H4 (cell line): ENCODE data around the gene PRMT3. TPM values are rescaled to one million over a fixed set of nuclear protein-coding genes. Genes with fewer than 3 reads are reported as not detected.
A peak's percentile ranks its signal among the peaks of the same experiment; 100 is the strongest.
"Not testable (repeated sequence)": the region's sequence is repeated elsewhere in the genome, so short reads cannot be mapped to it uniquely, and the experiment has no call there.

ENCODE experiments used
- DNase-seq: peaks from one replicate; pipeline ENCODE4 v3.0.0-alpha.2; 2015; ENCODE audit warnings: low spot score
- total RNA-seq: library from RNA; depleted of rRNA; stranded (reverse); fragments of >200 nt; shearing (Covaris generic); gene quantifications from 2 replicates; pipeline ENCODE4 v1.2.3, GENCODE V29; 2014; rRNA removed

The PRMT3 gene
- total RNA-seq, result 33.7 and 42.4 TPM in 2 replicates

DNA sequence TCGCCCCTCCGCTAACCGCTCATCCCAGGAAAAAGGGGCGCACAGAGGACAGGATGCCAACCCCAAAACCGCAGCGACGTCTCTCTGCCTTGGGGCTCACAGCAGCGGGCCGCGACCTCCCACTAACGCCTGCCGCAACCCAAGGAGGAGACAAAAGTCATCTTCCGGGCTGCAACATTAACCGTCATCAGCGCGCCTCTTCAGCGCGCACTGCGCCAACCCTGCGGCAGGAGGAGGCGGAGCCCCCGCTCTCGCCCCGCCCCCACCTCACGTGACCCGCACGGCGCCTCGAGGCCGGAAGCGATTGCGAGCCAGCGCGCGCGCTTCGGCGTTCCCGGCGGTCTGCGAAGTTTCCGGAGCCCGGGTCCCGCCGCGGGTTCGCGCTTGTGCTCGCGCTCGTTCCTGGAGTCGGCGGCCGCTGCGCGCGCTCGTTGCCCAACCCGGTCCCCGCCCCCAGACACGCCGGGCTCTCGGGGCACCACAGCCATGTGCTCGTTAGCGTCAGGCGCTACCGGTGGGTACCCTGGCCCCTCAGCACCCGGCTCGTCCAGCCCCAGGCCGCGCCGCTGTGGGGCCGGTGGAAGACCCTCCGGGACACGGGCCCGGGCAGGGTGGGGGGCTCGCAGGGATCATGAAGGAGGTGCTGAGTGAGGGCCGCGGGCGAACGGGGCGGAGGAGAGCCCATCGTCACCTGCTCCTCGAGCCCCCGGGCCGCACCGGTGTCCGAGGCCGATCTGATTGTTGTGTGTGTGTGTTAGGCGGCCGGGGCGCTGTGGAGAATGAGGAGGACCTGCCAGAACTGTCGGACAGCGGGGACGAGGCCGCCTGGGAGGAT lies at the start of gene PRMT3:
Gene PRMT3 (plus strand): TSS at position 456 of the 835 bp plus-strand sequence. CDS start 31 bp downstream, at position 487.
- DNase-seq, result peak; percentile 93

DNA sequence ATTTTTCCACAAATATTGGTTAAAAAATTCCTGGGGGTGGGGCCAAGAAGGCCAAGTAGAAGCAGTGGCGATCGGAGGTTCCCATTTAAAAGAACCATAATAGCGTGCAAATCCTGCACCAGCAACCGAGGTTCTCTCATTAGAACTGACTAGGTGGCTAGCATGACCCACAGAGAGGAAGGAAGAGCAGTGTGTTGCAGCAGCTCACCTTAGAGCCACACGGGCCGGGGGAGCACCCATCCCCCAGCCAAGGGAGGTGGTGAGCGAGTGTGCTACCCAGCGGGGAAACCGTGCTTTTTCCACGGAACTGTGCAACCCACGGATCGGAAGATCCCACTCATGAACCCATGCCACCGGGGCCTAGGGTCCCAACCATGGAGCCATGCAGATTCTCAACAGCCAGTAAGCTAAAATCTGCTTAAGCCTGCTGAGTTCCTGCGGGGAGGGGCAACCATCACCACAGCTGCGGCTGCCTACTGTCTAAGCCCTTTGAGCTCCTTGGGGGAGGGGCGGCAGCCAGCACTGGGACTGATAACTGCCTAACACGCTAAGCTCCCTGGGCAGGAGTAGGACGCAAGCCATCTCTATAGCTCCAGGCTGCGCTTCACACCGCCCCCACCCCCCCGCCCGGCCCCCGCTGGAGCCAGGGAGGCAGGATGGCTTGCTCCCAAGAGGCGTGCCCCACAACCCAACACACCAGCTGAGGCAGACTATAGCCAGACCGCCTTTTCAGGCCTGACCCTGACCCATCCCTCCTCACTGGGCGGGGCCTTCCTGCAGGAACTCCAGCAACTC lies 45.0 kb upstream of the PRMT3 start:
- no peak for DNase-seq

DNA sequence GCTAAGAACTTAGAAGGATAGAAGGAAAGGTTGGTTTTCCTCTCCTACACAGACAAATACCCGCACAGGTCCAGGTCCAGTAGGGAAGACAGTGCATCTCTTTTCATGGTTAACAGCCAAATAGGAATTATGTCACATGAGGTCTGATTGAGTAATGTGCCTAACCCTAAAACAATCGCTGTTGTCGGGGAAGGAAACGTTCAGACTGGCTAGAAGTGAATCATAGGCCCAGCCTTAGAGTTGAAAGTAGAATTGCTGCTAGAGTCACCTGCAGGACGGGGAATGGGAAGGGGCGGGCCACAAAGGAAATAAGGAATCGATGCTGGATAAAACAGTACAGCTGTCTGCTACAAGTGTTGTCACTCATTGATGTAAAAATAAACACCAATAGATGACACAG lies 36.4 kb upstream of the PRMT3 start:
- no peak for DNase-seq

DNA sequence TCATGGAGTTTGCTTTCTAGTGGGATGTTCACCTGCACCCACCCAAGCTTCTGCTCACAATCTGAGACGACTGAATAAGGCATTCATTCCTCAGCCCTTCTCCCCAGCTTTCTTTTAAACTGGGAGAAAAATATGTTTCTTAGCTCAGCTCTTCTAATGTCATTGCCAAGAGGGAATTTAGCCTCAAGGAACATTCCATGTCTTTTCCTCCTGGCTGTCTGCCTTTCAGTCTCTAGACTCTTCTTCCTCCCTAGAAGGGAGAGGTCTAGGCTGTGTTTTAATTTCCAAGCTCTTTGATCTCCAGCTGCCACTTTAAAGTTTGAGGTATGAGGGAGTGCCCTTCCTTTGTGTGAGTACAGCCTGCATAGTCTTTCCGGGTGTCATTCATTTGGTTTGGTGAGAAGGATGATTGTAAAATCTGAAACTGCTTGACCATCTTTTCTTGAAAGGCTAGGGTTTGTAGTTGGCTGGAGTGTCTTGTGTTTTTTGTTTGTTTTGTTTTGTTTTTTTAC lies 35.7 kb upstream of the PRMT3 start:
- no peak for DNase-seq

DNA sequence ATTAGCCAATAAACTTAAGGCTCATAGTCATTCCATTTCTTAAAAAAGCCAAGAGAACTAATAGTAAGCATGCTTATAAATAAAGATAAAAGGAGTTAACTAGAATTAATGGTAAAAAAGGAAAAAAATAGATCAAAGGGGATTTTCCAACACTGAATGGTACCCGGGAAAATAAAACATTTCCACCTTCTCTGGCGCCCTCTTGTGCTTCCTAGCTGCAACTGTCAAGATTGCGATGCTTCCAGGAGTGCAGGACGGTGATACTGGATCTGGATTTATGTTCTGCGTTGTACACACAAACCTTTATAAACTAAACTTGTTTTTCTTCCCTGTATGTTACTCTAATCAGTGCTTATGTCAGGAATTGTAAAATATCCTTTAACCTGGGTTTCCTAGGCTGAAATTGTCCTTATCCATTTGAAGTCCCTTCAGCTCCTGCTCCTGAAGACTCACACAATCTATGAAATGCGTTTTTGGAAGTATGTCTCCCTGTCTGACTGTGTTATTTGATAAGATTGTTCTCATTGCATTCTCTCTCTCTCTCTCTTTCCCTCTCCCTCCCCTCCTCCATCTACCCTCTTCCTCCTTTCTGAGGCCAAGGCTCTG lies 33.6 kb upstream of the PRMT3 start:
- DNase-seq, result peak; percentile 46

DNA sequence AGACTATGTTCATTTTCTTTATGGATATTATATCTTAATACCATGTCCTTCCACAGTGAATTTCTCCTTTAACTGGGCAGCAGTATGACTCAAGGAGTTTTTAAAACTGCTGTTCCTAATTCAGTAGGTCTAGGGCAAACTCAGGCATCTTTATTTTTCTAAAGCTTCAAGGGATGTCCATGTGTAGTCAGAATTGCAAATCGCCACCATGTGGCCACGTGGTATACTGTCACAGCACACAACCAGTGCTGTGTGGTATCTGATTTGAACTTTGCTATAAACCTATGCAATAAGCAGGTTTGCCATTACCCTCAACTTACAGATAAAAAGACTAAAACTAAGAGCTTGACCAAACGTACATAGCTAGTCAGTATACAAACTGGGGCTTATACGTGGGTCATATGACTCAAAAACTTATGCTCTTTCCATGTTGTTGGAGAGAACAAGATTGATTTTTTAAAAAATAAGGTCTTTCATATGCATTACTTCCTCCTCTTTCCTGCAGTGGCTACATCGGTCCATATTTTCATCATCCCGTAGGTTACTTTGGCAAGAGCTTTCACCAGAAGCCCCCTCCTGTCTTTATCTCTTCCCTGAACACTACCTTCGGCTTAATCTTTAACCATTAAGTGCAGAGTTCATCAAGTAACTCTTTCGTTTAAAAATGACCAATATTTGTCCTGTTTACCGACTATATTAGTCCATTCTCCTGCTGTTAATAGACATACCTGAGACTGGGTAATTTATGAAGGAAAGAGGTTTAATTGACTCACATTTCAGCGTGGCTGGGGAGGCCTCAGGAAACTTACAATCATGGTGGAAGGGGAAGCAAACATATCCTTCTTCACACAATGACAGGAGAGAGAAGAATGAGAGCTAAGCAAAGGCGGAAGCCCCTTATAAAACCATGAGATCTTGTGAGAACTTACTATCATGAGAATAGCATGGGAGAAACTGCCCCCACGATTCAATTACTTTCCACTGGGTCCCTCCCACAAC lies 32.0 kb upstream of the PRMT3 start:
- DNase-seq, result peak; percentile 70

DNA sequence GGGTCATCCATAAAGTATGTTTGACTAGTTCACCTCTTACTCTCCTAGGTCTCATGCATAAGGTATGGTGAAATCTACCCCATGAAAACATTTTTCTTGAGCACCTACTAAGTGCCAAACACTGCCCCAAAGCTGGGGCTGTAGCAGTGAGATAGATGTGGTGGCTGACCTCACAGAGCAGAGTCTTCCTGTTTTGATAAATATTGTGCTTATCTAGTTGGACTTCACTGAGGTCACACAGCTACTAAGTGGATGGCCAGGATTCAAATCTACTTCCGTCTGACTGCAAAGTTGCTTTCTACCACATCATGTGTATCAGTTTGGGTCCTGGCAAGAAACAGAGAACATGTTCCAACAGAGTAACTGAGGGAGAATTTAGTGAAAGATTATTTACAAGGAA lies 30.4 kb upstream of the PRMT3 start:
- no peak for DNase-seq

DNA sequence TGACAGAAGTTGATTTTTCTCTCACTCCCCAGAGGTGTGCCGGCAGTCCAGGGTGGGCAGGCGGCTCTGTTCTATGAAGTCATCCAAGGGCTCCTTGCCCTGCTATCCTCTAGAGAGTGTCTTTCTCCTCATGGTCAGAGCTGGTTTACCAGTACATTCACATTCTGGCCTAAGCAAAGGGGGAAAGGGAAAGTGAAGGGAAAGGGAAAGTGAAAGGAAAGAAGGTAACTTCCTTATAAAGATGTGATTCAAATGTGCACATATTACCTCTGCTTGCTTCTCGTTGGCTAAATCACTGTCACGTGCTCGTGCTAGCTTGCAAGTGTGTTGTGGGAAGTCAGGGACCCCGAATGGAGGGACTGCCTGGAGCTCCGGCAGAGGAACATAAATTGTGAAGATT lies 26.9 kb upstream of the PRMT3 start:
- DNase-seq, result peak; percentile 85

DNA sequence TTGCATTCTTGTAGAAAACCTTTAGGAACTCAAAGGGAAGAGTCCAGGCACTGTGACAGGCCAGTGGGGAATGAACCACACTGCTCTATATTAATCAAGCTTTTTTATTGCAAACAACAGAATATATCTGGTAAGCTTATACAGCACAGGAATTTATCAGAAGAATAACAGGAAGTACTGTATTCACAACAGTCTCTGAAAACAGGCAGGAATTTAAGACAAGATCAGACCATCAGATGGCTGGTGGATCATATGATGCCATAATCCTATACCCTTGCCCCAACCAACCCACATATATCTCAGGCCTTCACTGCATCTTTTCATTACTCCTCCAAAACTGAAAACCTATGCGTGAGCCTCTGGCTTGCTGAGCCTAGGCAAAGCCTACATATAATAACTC lies 25.0 kb upstream of the PRMT3 start:
- no peak for DNase-seq

DNA sequence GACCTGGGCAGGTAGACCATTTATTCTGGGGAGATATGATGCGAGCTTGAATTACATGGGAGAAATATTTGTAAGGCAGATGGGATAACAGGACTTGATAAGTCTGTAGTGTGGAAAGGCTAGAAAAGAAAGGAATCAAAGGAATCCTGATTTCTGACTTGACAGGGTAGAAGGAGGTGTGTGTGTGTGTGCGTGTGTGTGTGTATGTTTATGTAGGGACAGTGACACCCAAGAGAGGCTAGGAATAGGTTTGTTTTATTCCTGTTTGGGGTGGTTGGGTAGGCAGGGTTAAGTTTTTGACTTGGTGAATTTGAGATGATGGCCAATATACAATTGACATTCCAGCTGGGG lies 24.4 kb upstream of the PRMT3 start:
- no peak for DNase-seq

DNA sequence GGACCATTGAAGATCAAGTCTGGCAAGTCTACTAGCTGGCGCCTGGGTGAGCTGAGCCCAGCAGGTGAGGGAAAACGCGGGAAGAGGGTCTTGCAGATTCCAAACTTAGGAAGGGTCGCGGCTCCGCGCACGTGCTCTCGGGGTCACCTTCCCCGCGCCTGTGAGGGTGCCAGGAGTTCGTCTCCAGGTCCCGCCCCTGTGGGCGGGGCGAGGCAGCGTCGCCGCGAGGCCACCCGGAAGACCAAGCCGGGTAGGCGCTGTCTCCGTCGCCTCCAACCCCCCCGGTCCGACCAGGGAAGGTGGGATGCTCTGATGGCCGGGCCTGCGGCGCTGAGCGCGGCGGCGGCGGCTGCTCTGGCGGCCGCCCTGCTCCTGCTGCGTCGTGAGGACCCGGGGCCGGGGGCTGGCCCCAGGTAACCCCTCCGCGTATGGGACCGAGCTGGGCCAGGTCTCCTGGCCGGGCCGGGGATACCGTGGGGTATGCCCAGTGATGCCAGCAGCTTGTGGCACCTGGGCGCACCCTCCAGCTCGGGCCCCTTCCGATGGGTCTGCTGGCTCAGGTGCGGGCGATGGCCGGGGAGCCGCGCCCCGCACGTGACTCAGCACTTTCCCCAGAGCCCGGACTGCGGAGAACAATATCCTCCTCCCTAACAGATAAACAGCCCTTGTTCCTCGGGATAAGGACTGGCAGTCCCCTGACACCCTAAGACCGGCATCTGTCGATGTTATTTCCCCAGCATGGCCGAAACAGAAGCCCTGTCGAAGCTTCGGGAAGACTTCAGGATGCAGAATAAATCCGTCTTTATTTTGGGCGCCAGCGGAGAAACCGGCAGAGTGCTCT lies 23.8 kb upstream of the PRMT3 start, which contains the start of gene HTATIP2:
Gene HTATIP2 (plus strand): TSS at position 215 of the 841 bp plus-strand sequence. CDS start 524 bp downstream, at position 739.
- DNase-seq, result no peak

DNA sequence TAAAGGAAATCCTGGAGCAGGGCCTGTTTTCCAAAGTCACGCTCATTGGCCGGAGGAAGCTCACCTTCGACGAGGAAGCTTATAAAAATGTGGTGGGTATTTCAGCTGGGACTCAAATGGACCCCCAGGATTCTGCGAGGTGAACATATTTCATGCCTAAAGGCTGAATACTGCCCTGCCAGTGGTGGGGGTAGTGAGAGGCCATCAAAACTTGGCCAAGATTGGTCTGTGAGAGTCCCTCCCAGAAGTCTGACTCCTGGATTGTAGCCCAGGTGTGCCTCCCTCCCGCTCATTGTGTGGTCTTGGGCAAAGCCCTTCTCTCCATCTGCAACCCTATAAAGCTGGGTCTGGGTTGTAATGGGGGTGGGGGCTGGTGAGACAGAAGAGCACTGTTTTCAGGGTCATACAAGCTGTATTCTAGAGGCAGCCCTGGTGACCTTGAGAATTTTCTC lies 23.1 kb upstream of the PRMT3 start:
- DNase-seq, result no peak

DNA sequence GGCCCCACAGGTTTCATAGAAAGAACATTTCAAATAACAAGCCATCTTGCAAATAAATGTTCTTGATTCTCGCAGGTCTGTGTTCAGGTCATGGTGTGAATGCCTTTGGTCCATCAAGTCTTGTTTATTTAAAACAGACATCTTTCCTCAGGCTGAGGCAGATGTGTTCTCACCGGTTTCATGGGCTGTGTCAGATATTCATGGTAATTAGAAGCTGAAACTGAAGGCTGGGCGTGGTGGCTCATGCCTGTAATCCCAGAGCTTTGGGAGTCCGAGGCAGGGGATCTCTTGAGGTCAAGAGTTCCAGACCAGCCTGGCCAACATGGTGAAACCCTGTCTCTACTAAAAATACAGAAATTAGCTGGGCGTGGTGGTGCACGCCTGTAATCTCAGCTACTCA lies 22.1 kb upstream of the PRMT3 start:
- DNase-seq, result not testable (repeated sequence)

DNA sequence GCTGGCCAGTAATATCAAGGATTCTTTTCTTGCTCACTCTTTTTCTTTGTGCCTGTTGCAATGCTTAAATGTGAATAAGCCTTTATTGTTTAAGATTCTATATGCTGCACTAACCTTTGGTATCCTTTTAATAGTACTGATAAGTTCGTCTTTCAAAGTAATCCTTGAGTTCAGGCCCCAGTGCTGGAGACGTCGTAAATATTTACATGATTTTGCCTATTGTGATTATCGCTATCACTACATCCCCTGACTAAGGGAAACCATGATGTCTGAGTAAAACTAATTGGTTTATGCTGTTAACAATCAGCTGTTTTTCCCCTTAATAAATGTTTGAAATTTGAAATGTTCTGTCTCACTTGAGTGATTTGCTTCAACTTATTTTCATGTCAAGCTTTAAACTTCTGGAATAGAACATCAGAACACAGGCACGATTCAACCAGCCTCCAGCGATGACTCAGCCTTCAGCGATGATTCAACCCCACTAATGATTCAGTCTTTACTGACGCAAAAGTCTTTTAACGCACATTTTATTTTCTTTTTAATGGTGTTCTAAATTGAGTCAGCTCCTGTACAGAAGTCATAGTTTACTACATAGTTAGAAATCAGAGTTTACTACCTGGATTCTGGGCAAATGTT lies 20.1 kb upstream of the PRMT3 start:
- peak; percentile 88 for DNase-seq

DNA sequence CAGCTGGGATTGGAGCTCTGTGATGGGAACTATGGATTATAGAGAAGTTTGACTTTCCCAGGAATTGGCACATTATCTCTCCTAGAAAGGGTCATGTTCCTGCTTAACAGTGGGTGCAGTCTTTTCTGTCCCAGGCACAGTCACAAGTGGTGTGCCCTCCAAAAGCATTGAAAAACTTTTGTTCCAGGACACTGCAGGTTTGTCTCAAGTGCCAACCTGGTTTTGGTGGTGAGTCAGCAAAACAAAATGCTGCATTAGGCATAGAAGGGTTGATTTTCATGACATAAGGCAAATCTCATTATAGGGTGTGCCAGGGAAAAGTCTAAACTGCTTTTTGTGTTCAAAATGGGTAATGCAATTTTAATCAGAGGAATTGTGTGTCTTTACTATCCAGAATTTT lies 19.1 kb upstream of the PRMT3 start:
- DNase-seq, result peak; percentile 70

DNA sequence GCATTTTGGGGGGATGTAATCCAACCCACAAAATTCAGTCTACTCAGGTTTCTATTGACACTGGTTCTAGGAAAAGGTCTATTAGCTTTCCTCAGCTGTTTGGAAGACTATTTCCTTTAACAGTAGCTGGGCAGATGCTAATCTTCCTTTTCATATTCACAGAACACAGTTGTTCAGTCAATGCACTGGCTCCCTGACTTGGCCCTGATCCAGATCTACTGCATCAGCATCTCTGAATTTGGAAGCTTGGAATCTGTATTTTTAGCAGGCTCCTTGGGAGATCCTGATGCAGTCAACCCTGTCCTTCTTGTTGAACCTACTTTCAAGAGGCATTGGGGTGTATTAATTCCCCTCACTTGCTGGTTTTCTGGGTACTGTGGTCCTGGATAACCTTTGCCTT lies 17.7 kb upstream of the PRMT3 start:
- DNase-seq, result no peak

DNA sequence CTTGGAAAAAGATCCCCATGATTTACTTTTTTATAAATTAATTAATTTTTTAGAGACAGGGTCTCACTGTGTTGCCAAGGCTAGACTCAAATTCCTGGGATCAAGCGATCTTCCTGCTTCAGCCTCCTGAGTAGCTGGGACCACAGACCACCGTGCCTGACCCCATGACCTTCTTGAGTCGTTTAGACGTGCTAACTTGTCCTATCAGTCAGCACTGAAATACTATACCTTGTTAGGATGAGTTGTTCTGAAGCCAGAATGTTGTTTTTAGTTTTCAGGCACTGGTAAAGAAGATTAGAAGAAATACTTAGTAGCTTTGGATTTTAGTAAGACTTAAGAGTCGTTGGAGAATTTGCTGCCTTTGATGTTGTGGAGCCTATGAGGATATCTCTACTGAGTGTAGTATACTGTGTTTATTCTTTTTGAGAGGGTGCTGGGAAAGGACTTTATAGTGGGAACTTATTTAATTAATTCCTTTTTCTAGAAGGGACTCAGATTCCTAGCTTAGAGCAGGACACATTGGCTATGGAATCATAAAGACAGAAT lies 15.4 kb upstream of the PRMT3 start:
- DNase-seq, result no peak

DNA sequence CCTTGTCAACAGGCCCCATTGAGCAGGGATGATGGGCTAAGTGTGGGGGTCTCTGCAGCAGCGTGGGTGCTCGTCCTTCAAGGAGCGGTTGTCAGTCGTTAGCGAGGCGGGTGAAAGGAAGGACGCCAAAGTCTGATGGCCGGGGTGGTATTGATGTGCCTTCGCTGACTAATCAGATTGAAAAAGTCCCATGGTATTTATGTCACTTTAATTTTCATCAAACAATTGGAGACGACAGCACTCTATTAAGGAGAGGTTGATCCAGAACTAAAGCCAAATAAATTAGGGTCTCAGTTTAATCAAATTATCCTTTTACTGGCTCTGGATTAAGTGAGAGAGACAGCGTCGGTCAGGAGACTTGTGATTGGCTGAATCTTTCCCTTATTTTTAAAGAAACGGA lies 14.4 kb upstream of the PRMT3 start:
- DNase-seq, result no peak

DNA sequence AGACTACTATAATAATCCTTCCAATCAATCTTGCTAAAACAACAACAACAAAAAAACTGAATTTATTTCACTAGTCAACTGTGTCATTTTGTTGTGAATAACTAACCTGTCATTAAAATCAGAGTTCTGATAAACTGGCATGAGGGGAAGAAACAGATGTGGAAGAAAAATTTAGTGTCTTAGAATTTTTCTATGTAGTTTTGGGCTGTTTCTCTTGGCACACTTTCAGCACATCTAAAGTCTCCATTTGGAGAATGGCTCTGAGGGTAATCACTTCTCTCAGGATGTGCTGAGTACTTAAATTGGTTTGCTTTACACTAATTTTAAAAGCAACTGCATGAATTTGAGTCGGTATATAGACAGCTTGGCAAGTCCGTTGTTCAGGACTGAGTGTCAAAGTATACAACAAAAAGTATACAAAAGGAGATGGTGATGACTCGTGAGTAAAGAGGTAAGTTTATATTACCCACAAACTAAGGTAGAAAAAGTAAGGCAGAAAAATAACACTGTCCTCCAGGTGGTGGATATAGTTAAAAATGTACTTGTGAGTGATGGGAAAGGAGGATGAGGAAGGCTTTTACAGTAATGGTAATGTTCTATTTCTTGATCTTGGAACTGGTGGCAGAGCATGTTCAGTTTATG lies 13.8 kb upstream of the PRMT3 start:
- DNase-seq, result no peak
